DOHH2 (cell line): ENCODE data around the gene GORASP1.

ENCODE experiments used
- EZH2phosphoT487 ChIP-seq: fragments of 200-600 bp; sonication (generic); IDR thresholded peaks from 2 replicates; pipeline ENCODE4 v1.6.1; 2017; ENCODE audit warnings: borderline replicate concordance, mild to moderate bottlenecking, antibody characterized with exemption, low read length, moderate library complexity, mixed read lengths
- TF ChIP-seq, protein P1 (sequence below): fragments of 200-600 bp; sonication (generic); IDR thresholded peaks from one replicate; pipeline ENCODE4 v1.5.1; 2014; ENCODE audit warnings: antibody characterized with exemption, mild to moderate bottlenecking, low read depth, low read length; ENCODE audit not compliant: poor library complexity, severe bottlenecking

DNA sequence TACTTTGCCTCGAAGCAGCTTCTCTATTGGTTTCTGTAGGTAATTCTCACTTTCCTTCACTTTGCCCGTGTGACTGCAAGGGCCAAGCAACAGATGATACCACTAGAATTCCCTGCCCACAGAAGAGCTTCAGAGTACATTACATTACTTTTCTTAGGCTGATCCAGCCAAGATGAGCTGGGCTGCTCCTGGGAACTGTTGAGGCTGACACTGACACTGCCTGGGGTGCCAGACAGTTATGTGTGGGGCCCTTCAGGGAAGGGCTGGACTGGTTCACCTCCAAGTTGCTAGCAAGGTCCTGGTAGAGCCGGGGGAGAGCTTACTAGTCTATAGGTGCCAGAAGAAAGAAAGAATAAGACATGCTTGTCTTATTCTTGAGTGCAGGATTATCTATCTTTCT, 19.0 kb downstream of the GORASP1 start:
- TF ChIP-seq, protein P1, sequence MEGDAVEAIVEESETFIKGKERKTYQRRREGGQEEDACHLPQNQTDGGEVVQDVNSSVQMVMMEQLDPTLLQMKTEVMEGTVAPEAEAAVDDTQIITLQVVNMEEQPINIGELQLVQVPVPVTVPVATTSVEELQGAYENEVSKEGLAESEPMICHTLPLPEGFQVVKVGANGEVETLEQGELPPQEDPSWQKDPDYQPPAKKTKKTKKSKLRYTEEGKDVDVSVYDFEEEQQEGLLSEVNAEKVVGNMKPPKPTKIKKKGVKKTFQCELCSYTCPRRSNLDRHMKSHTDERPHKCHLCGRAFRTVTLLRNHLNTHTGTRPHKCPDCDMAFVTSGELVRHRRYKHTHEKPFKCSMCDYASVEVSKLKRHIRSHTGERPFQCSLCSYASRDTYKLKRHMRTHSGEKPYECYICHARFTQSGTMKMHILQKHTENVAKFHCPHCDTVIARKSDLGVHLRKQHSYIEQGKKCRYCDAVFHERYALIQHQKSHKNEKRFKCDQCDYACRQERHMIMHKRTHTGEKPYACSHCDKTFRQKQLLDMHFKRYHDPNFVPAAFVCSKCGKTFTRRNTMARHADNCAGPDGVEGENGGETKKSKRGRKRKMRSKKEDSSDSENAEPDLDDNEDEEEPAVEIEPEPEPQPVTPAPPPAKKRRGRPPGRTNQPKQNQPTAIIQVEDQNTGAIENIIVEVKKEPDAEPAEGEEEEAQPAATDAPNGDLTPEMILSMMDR: no peak
- no peak for TF ChIP-seq EZH2phosphoT487
